ENCODE data around the gene USP21.

GRCh38 chr1:161159087-161159912 is at the start of gene USP21:
- TF ChIP-seq CTCF (IDR thresholded peaks at IDR 0.05) (peak; percentile 35 to 46), POLR2AphosphoS5 (IDR thresholded peaks at IDR 0.05) (peak in 2 of 3 donors; percentile 66 to 70), POLR2A (IDR thresholded peaks at IDR 0.05) (peak in 1 of 2 donors; percentile 29), EP300 (IDR thresholded peaks at IDR 0.05) (no peak)
